K562 (cell line): ENCODE measurements around the gene TXN2. TPM values are rescaled to one million over a fixed set of nuclear protein-coding genes. Genes with fewer than 3 reads are reported as not detected.

Experiments
- ATAC-seq: fragments of 200-7000 bp; cut with Tn5 transposase; 3 replicates; pipeline ENCODE4 v1.9.1; 2020; ENCODE audit warnings: moderate library complexity
- BruUV-seq: library from RNA; stranded (reverse); fragments of 400-500 nt; replicated peaks from 2 replicates; lab custom pipeline; 2021; lab: Mats Ljungman, UMichigan
- CTCF ChIA-PET: fragments of 300-600 bp; formaldehyde crosslinking; extraction: SDS; loops from one replicate; lab custom pipeline; 2021; ENCODE audit warnings: low intra/inter-chr PET ratio; lab: Yijun Ruan, JAX
- POLR2A ChIA-PET: fragments of 300-600, 350-650 bp; sonication (Branson Sonifier 250); formaldehyde crosslinking; extraction: SDS; loops from one replicate; lab custom pipeline; 2021; ENCODE audit warnings: antibody characterized with exemption, inconsistent platforms; lab: Yijun Ruan, JAX
- DNase-seq, 4 experiments: peaks; one replicate each; pipeline versions ENCODE4 v3.0.0 to v3.0.0-alpha.2; 2011 to 2018; ENCODE audit warnings: low spot score in 3 of 4, mixed read lengths in 3 of 4; ENCODE audit errors: extremely low read depth in 1 of 4
- FAIRE-seq: peaks from 2 replicates; lab custom pipeline; 2011; peaks lifted over from hg19 to GRCh38; lab: Jason Lieb, UNC
- H2AFZ ChIP-seq: 2 replicates; pipeline ENCODE4 v1.6.0; 2011; ENCODE audit warnings: low read depth, low read length, control low read depth, inconsistent platforms
- H3K27ac ChIP-seq: fragments of 200-600 bp; 3 replicates; pipeline ENCODE4 v1.8.0; 2011; ENCODE audit warnings: low read depth, mild to moderate bottlenecking, control low read depth, inconsistent platforms, low read length, moderate library complexity, mixed read lengths; ENCODE audit errors: extremely low read depth
- H3K27me3 ChIP-seq, 2 experiments: fragments of 300-600 bp in 1 of 2; 2 replicates in 1 of 2; 3 replicates in 1 of 2; pipeline versions ENCODE4 v1.6.0 to v1.8.0; 2011; ENCODE audit warnings: inconsistent platforms in 2 of 2, low read length in 2 of 2, mild to moderate bottlenecking in 1 of 2, mixed read lengths in 1 of 2, moderate library complexity in 1 of 2; ENCODE audit not compliant: control insufficient read depth in 2 of 2, insufficient read depth in 2 of 2
- H3K36me3 ChIP-seq: fragments of 300-600 bp; 3 replicates; pipeline ENCODE4 v1.8.0; 2011; ENCODE audit warnings: mild to moderate bottlenecking, low read length, inconsistent platforms; ENCODE audit not compliant: control insufficient read depth, insufficient read depth
- H3K4me1 ChIP-seq, 2 experiments: fragments of 200-600 bp in 1 of 2; replicated peaks in 1 of 2; 2 replicates in 1 of 2; 3 replicates in 1 of 2; pipeline versions ENCODE4 v1.5.1 to v1.8.0; 2011; ENCODE audit warnings: inconsistent platforms in 2 of 2, low read length in 2 of 2, mild to moderate bottlenecking in 1 of 2, mixed read lengths in 1 of 2, moderate library complexity in 1 of 2; ENCODE audit not compliant: control insufficient read depth in 2 of 2, insufficient read depth in 2 of 2
- H3K4me2 ChIP-seq: 2 replicates; pipeline ENCODE4 v1.6.1; 2011; ENCODE audit warnings: low read length, control low read depth, inconsistent platforms, mixed read lengths; ENCODE audit not compliant: insufficient read depth
- H3K4me3 ChIP-seq: fragments of 200-600 bp; sonication (generic), shearing (Covaris generic); 2 replicates; pipeline ENCODE4 v1.5.1; 2016; ENCODE audit warnings: control low read depth, inconsistent platforms
- H3K79me2 ChIP-seq: fragments of 200-600 bp; 3 replicates; pipeline ENCODE4 v1.8.0; 2011; ENCODE audit warnings: low read length, inconsistent platforms; ENCODE audit not compliant: control insufficient read depth, insufficient read depth
- H3K9ac ChIP-seq, 2 experiments: 2 replicates each; pipeline versions ENCODE4 v1.6.0 to v1.6.1; 2011; ENCODE audit warnings: low read depth in 2 of 2, low read length in 2 of 2, control low read depth in 1 of 2, inconsistent platforms in 1 of 2, mild to moderate bottlenecking in 1 of 2, mixed read lengths in 1 of 2; ENCODE audit not compliant: insufficient read depth in 1 of 2
- H3K9me1 ChIP-seq: one replicate; pipeline ENCODE4 v1.6.0; 2011; ENCODE audit warnings: inconsistent platforms, mild to moderate bottlenecking, low read length, moderate library complexity; ENCODE audit not compliant: control insufficient read depth, insufficient read depth
- H3K9me3 ChIP-seq: replicated peaks from 2 replicates; pipeline ENCODE4 v1.5.1; 2011; ENCODE audit warnings: low read depth, low read length, inconsistent platforms; ENCODE audit not compliant: control insufficient read depth, insufficient read depth
- H4K20me1 ChIP-seq: replicated peaks from 2 replicates; pipeline ENCODE4 v1.6.1; 2011; ENCODE audit warnings: low read length, inconsistent platforms, mixed read lengths; ENCODE audit not compliant: control insufficient read depth, insufficient read depth
- C11orf30 ChIP-seq: fragments of 450-650 bp; IDR thresholded peaks from 2 replicates; pipeline ENCODE4 v1.6.1; 2016; ENCODE audit warnings: low read depth, mild to moderate bottlenecking
- CCAR2 ChIP-seq: fragments of 200-400 bp; formaldehyde crosslinking; IDR thresholded peaks from 2 replicates; pipeline ENCODE4 v1.6.1; 2017; ENCODE audit warnings: mild to moderate bottlenecking, low read depth, low read length
- CHD7 ChIP-seq: fragments of 200-600 bp; sonication (generic); IDR thresholded peaks from one replicate; pipeline ENCODE4 v1.6.1; 2012; ENCODE audit warnings: mild to moderate bottlenecking, low read depth, low read length, inconsistent platforms
- PHF20 ChIP-seq: fragments of 450-650 bp; IDR thresholded peaks from 2 replicates; pipeline ENCODE4 v1.6.1; 2018; ENCODE audit not compliant: partially characterized antibody
- SPI1 ChIP-seq: IDR thresholded peaks from 2 replicates; pipeline ENCODE4 v1.6.1; 2011; ENCODE audit warnings: low read depth, low read length, control low read depth, borderline replicate concordance
- STAT5A ChIP-seq: IDR thresholded peaks from 2 replicates; pipeline ENCODE4 v1.6.1; 2012; ENCODE audit warnings: low read length, inconsistent platforms, borderline replicate concordance
- ZC3H4 ChIP-seq: sonication (generic); formaldehyde crosslinking; IDR thresholded peaks from 2 replicates; pipeline ENCODE4 v1.9.0; 2021; ENCODE audit warnings: missing genetic modification reagents, borderline replicate concordance
- ZNF263 ChIP-seq: sonication (generic); formaldehyde crosslinking; IDR thresholded peaks from 2 replicates; pipeline ENCODE4 v1.8.0; 2022; ENCODE audit warnings: mild to moderate bottlenecking, missing genetic modification reagents, borderline replicate concordance
- ZZZ3 ChIP-seq: fragments of 450-650 bp; IDR thresholded peaks from 2 replicates; pipeline ENCODE4 v1.6.1; 2016; ENCODE audit warnings: antibody characterized with exemption, mild to moderate bottlenecking, moderate library complexity
- WGBS: fragments of 100-300 bp; shearing (Covaris generic); methylation state at CpG from one replicate; pipeline ENCODE4 v1.1.6; 2016; ENCODE audit warnings: low coverage, mixed read lengths; ENCODE audit not compliant: insufficient coverage; ENCODE audit errors: missing lambda C conversion rate; 5-methylcytosine and 5-hydroxymethylcytosine counted together
- in situ Hi-C: fragments of 300-500 bp; cut with MboI; formaldehyde crosslinking; loops from 4 replicates; pipeline ENCODE4 v1.15.0; 2018; ENCODE audit warnings: inconsistent platforms, mixed read lengths
- intact Hi-C: fragments of 100-400 bp; cut with micrococcal nuclease; formaldehyde crosslinking; loops from 2 replicates; pipeline ENCODE4 v1.14.2; 2022
- polyA plus RNA-seq, 8 experiments: library from polyadenylated mRNA; depleted of rRNA in 4 of 8; stranded (reverse) in 5 of 8; unstranded in 3 of 8; fragments of >200 nt; fragmentation: Nextera tagmentation in 2 of 8; fragmentation: Illumina TruSeq in 1 of 8; extraction: Ambion mirVana in 2 of 8; extraction: Trizol in 1 of 8; gene quantifications; 2 replicates each; pipeline versions ENCODE4 v1.2.1 to v1.2.3, GENCODE V29; 2011 to 2014; ENCODE audit warnings: inconsistent platforms in 1 of 8, missing spikeins in 1 of 8
- total RNA-seq, 7 experiments: library from RNA; depleted of rRNA in 6 of 7; stranded (reverse); fragments of >200 nt in 6 of 7; fragmentation: Illumina TruSeq in 2 of 7; extraction: Trizol in 2 of 7; gene quantifications; 2 replicates each; pipeline versions ENCODE4 v1.2.1 to v1.2.3, GENCODE V29; 2011 to 2021; ENCODE audit warnings: low replicate concordance in 1 of 7

TXN2 gene
- total and polyA plus RNA-seq, 9 of the 15 experiments (the other 6 are each of a cell fraction or from before 2014, with no cell fraction given), result 48.5 to 399 (median 118) TPM

GRCh38 chr22:36447632-36448031, 33.8 kb downstream of the TXN2 start:
- in situ Hi-C loops (no loop called here), intact Hi-C loops (no loop called here)
- Histone ChIP-seq H4K20me1 (no peaks in the 10 kb centered on the region), H3K9ac (no peak overlapping the region), H3K79me2 (no peaks in the 10 kb centered on the region), H3K4me2 (no peak overlapping the region), H3K9me3 (no peaks in the 10 kb centered on the region)
- CTCF ChIA-PET, result no interaction called here
- DNase-seq, result no peak
- no peak for TF ChIP-seq ZC3H4 (CRISPR knock-in tag)
- TF ChIP-seq PHF20, result no peak
- TF ChIP-seq CHD7, result no peak
- no peak for TF ChIP-seq C11orf30
- TF ChIP-seq SPI1, result peak; percentile 50; the same call in 1 of the 2 replicates
- TF ChIP-seq ZZZ3, result no peak
- TF ChIP-seq CCAR2, result no peak
- no peak for TF ChIP-seq ZNF263 (CRISPR knock-in tag)
- TF ChIP-seq STAT5A, result no peak
- TF ChIP-seq, all 486 proteins: peak for 1
- Histone ChIP-seq H3K9me1 (no peaks in the 10 kb centered on the region), H3K4me3 (no peak overlapping the region), H3K27me3 (no peaks in the 10 kb centered on the region), H3K27ac (no peak overlapping the region), H3K36me3 (no peaks in the 10 kb centered on the region), H3K4me1 (peaks cover 13 to 16% of the 10 kb centered on the region in 2 experiments; a peak in 4 of 5 replicates), H2AFZ (no peak overlapping the region)
- BruUV-seq, result no TSS peak
- FAIRE-seq (no peak), ATAC-seq (no peak)
- 60% methylated on average over 1 of the region's 2 CpGs for WGBS
- POLR2A ChIA-PET, result no interaction called here
